HCT116 (cell line): ENCODE results near the gene PTPN7. TPM values are rescaled to one million over a fixed set of nuclear protein-coding genes. Genes with fewer than 3 reads are reported as not detected.

ENCODE experiments used
- ATAC-seq: fragments of 200-7000 bp; cut with Tn5 transposase; 2 replicates; pipeline ENCODE4 v1.9.1; 2020; ENCODE audit warnings: mild to moderate bottlenecking, moderate library complexity
- BruUV-seq: library from RNA; stranded (reverse); fragments of 400-500 nt; replicated peaks from 2 replicates; lab custom pipeline; 2021; lab: Mats Ljungman, UMichigan
- CTCF ChIA-PET: fragments of 300-600 bp; sonication (Branson Sonifier 250); formaldehyde crosslinking; loops from one replicate; lab custom pipeline; 2021; ENCODE audit warnings: antibody characterized with exemption; lab: Charles Lee
- POLR2A ChIA-PET: fragments of 300-600, 350-600 bp; sonication (Branson Sonifier 250); formaldehyde crosslinking; loops from one replicate; lab custom pipeline; 2021; ENCODE audit warnings: antibody characterized with exemption; lab: Charles Lee
- RAD21 ChIA-PET, 2 experiments: fragments of 300-600 bp; sonication (Branson Sonifier 250); formaldehyde crosslinking; loops; one replicate each; lab custom pipeline; 2023; ENCODE audit warnings: low total read pairs in 2 of 2; ENCODE audit not compliant: uncharacterized antibody in 2 of 2, unreplicated experiment in 2 of 2, low non-redundant PET in 1 of 2; lab: Charles Lee
- DNase-seq: peaks from one replicate; pipeline ENCODE4 v3.0.0-alpha.2; 2010; ENCODE audit warnings: low read depth, low spot score
- H2AFZ ChIP-seq: fragments of 200-600 bp; shearing (Covaris generic), sonication (generic); 2 replicates; pipeline ENCODE4 v1.6.1; 2017; ENCODE audit warnings: low read depth, mixed run types, mixed read lengths, antibody characterized with exemption, low read length; ENCODE audit not compliant: poor library complexity, severe bottlenecking
- H3K27ac ChIP-seq: 2 replicates; pipeline ENCODE4 v1.5.1; 2012; ENCODE audit warnings: low read depth, low read length
- H3K27me3 ChIP-seq: fragments of 200-600 bp; sonication (generic); 2 replicates; pipeline ENCODE4 v1.6.1; 2016; ENCODE audit warnings: mixed run types, low read length, mixed read lengths; ENCODE audit not compliant: insufficient read depth
- H3K36me3 ChIP-seq, 2 experiments: fragments of 200-500 bp in 1 of 2; fragments of 200-600 bp in 1 of 2; sonication (Bioruptor generic) in 1 of 2; sonication (generic) in 1 of 2; 2 replicates each; pipeline versions ENCODE4 v1.5.1 to v1.6.1; 2014 to 2016; ENCODE audit warnings: low read length in 2 of 2, inconsistent platforms in 1 of 2, mixed read lengths in 1 of 2, mixed run types in 1 of 2; ENCODE audit not compliant: insufficient read depth in 2 of 2, control insufficient read depth in 1 of 2
- H3K4me1 ChIP-seq, 2 experiments: fragments of 200-600 bp in 1 of 2; sonication (generic) in 1 of 2; 2 replicates each; pipeline versions ENCODE4 v1.5.1 to v1.6.1; 2012 to 2017; ENCODE audit warnings: low read length in 2 of 2, inconsistent platforms in 1 of 2, mild to moderate bottlenecking in 1 of 2, mixed read lengths in 1 of 2, mixed run types in 1 of 2, moderate library complexity in 1 of 2; ENCODE audit not compliant: insufficient read depth in 2 of 2, control insufficient read depth in 1 of 2
- H3K4me2 ChIP-seq: fragments of 200-600 bp; sonication (generic); 2 replicates; pipeline ENCODE4 v1.6.1; 2017; ENCODE audit warnings: mixed run types, low read length, mixed read lengths
- H3K4me3 ChIP-seq, 2 experiments: fragments of 200-600 bp in 1 of 2; sonication (generic) in 1 of 2; replicated peaks in 1 of 2; 2 replicates each; pipeline ENCODE4 v1.5.1; 2011 to 2016; ENCODE audit warnings: low read length in 2 of 2, control low read depth in 1 of 2, low read depth in 1 of 2, mild to moderate bottlenecking in 1 of 2, mixed read lengths in 1 of 2, mixed run types in 1 of 2
- H3K79me2 ChIP-seq: fragments of 200-600 bp; sonication (generic); 2 replicates; pipeline ENCODE4 v1.6.1; 2017; ENCODE audit warnings: mild to moderate bottlenecking, mixed run types, low read length, moderate library complexity, mixed read lengths; ENCODE audit not compliant: insufficient read depth
- H3K9ac ChIP-seq: fragments of 200-600 bp; sonication (generic); 2 replicates; pipeline ENCODE4 v1.6.1; 2016; ENCODE audit warnings: low read length, mixed read lengths
- H3K9me2 ChIP-seq: fragments of 200-600 bp; sonication (generic), shearing (Covaris generic); 2 replicates; pipeline ENCODE4 v1.6.1; 2017; ENCODE audit warnings: mixed run types, mild to moderate bottlenecking, moderate library complexity; ENCODE audit not compliant: insufficient read depth
- H3K9me3 ChIP-seq, 2 experiments: fragments of 200-500 bp in 1 of 2; fragments of 200-600 bp in 1 of 2; sonication (Bioruptor generic) in 1 of 2; sonication (generic) in 1 of 2; 2 replicates each; pipeline ENCODE4 v1.6.1; 2014 to 2017; ENCODE audit warnings: low read length in 2 of 2, mixed read lengths in 2 of 2, inconsistent platforms in 1 of 2, low read depth in 1 of 2, mild to moderate bottlenecking in 1 of 2, mixed run types in 1 of 2, moderate library complexity in 1 of 2; ENCODE audit not compliant: control insufficient read depth in 1 of 2, insufficient read depth in 1 of 2
- H4K20me1 ChIP-seq: fragments of 200-600 bp; sonication (generic), shearing (Covaris generic); 2 replicates; pipeline ENCODE4 v1.6.1; 2017; ENCODE audit warnings: mixed run types, mild to moderate bottlenecking, moderate library complexity; ENCODE audit not compliant: insufficient read depth
- CBX3 ChIP-seq: IDR thresholded peaks from 2 replicates; pipeline ENCODE4 v1.6.1; 2012; ENCODE audit warnings: low read depth
- CEBPB ChIP-seq: IDR thresholded peaks from 2 replicates; pipeline ENCODE4 v1.6.1; 2012; ENCODE audit warnings: low read depth
- FOSL1 ChIP-seq: IDR thresholded peaks from 2 replicates; pipeline ENCODE4 v1.6.1; 2012; ENCODE audit warnings: low read depth
- JUND ChIP-seq: IDR thresholded peaks from 2 replicates; pipeline ENCODE4 v1.6.1; 2012
- POLR2A ChIP-seq: IDR thresholded peaks from 2 replicates; pipeline ENCODE4 v1.7.0; 2011; ENCODE audit warnings: borderline replicate concordance; ENCODE audit not compliant: insufficient read depth, insufficient read length; ENCODE audit errors: extremely low read depth
- POLR2AphosphoS5 ChIP-seq: IDR thresholded peaks from 2 replicates; pipeline ENCODE4 v1.6.1; 2011; ENCODE audit warnings: mild to moderate bottlenecking, low read depth, low read length, moderate library complexity
- RAD21 ChIP-seq: IDR thresholded peaks from 2 replicates; pipeline ENCODE4 v1.6.1; 2012; ENCODE audit warnings: low read depth, mild to moderate bottlenecking
- SP1 ChIP-seq: IDR thresholded peaks from 2 replicates; pipeline ENCODE4 v1.6.1; 2012; ENCODE audit warnings: low read depth
- SRF ChIP-seq: IDR thresholded peaks from 2 replicates; pipeline ENCODE4 v1.6.1; 2012; ENCODE audit warnings: low read depth
- TCF7L2 ChIP-seq: IDR thresholded peaks from 2 replicates; pipeline ENCODE4 v1.7.0; 2011; ENCODE audit warnings: borderline replicate concordance, inconsistent platforms; ENCODE audit not compliant: insufficient read depth, insufficient read length; ENCODE audit errors: extremely low read depth
- YY1 ChIP-seq: IDR thresholded peaks from 2 replicates; pipeline ENCODE4 v1.6.1; 2011; ENCODE audit warnings: low read length, low read depth, moderate library complexity, mild to moderate bottlenecking; ENCODE audit not compliant: insufficient replicate concordance; ENCODE audit errors: extremely low read depth
- ZBTB33 ChIP-seq: IDR thresholded peaks from 2 replicates; pipeline ENCODE4 v1.6.1; 2011; ENCODE audit warnings: mild to moderate bottlenecking, low read length, moderate library complexity; ENCODE audit not compliant: insufficient replicate concordance; ENCODE audit errors: extremely low read depth
- ZNF274 ChIP-seq: fragments of 200-500 bp; sonication (Bioruptor generic); IDR thresholded peaks from 2 replicates; pipeline ENCODE4 v1.6.1; 2014; ENCODE audit warnings: mild to moderate bottlenecking, low read depth, low read length, inconsistent platforms
- intact Hi-C: fragments of 100-400 bp; cut with micrococcal nuclease; formaldehyde crosslinking; loops from 2 replicates; pipeline ENCODE4 v1.10.0; 2022
- total RNA-seq: library from RNA; stranded (reverse); gene quantifications from one replicate; pipeline ENCODE4 v1.2.1, GENCODE V29; 2021; ENCODE audit not compliant: unreplicated experiment
- TF ChIP-seq, protein P1 (sequence below): IDR thresholded peaks from 2 replicates; pipeline ENCODE4 v1.6.1; 2012; ENCODE audit warnings: low read depth
- TF ChIP-seq, protein P2 (sequence below): IDR thresholded peaks from 2 replicates; pipeline ENCODE4 v1.6.1; 2012
- TF ChIP-seq, protein P3 (sequence below): IDR thresholded peaks from 2 replicates; pipeline ENCODE4 v1.6.1; 2012

Gene PTPN7
- total RNA-seq, 1 experiment from 2014 or later, result 0.76 TPM

GRCh38 chr1:202182040-202182877 is 21.9 kb upstream of the PTPN7 start (continued):
- TF ChIP-seq SRF (no peak), CBX3 (no peak)

- Histone ChIP-seq H3K4me3 (no peak overlapping the region), H3K27ac (no peak overlapping the region), H3K4me2 (no peak overlapping the region), H3K9ac (no peak overlapping the region), H2AFZ (no peak overlapping the region), H4K20me1 (no peaks in the 10 kb centered on the region), H3K9me3 (no peaks in the 10 kb centered on the region), H3K4me1 (peaks cover 0 to 11% of the 10 kb centered on the region in 2 experiments; a peak in 3 of 4 replicates), H3K36me3 (no peaks in the 10 kb centered on the region), H3K9me2 (no peaks in the 10 kb centered on the region), H3K27me3 (no peaks in the 10 kb centered on the region), H3K79me2 (no peaks in the 10 kb centered on the region)
- ATAC-seq, result no peak
- intact Hi-C loops, result loop anchor here (10.0 kb wide), 1 partner anchor 443 kb away; no protein-coding TSS in a partner anchor
- ChIA-PET CTCF (interaction anchor here (2.6 kb wide), 1 partner anchor 8 kb away, joined by 13 read pairs; no protein-coding TSS in a partner anchor), RAD21 (no interaction called here), POLR2A (no interaction called here)
- no peak for DNase-seq
- BruUV-seq, result no TSS peak
- TF ChIP-seq POLR2AphosphoS5 (no peak), SP1 (no peak), YY1 (no peak), FOSL1 (no peak), ZBTB33 (no peak), ZNF274 (no peak), TCF7L2 (no peak), CBX3 (no peak), RAD21 (no peak), POLR2A (no peak), SRF (no peak), CEBPB (no peak), JUND (no peak)
- TF ChIP-seq, protein P1, sequence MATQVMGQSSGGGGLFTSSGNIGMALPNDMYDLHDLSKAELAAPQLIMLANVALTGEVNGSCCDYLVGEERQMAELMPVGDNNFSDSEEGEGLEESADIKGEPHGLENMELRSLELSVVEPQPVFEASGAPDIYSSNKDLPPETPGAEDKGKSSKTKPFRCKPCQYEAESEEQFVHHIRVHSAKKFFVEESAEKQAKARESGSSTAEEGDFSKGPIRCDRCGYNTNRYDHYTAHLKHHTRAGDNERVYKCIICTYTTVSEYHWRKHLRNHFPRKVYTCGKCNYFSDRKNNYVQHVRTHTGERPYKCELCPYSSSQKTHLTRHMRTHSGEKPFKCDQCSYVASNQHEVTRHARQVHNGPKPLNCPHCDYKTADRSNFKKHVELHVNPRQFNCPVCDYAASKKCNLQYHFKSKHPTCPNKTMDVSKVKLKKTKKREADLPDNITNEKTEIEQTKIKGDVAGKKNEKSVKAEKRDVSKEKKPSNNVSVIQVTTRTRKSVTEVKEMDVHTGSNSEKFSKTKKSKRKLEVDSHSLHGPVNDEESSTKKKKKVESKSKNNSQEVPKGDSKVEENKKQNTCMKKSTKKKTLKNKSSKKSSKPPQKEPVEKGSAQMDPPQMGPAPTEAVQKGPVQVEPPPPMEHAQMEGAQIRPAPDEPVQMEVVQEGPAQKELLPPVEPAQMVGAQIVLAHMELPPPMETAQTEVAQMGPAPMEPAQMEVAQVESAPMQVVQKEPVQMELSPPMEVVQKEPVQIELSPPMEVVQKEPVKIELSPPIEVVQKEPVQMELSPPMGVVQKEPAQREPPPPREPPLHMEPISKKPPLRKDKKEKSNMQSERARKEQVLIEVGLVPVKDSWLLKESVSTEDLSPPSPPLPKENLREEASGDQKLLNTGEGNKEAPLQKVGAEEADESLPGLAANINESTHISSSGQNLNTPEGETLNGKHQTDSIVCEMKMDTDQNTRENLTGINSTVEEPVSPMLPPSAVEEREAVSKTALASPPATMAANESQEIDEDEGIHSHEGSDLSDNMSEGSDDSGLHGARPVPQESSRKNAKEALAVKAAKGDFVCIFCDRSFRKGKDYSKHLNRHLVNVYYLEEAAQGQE, result no peak
- TF ChIP-seq, protein P2, sequence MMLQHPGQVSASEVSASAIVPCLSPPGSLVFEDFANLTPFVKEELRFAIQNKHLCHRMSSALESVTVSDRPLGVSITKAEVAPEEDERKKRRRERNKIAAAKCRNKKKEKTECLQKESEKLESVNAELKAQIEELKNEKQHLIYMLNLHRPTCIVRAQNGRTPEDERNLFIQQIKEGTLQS, result no peak
- TF ChIP-seq, protein P3, sequence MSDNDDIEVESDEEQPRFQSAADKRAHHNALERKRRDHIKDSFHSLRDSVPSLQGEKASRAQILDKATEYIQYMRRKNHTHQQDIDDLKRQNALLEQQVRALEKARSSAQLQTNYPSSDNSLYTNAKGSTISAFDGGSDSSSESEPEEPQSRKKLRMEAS, result no peak
These were observed 21.2 kb upstream of the PTPN7 start for GRCh38 chr1:202181586-202181985.
